D721Med (cell line): ENCODE results near the gene MAP7D3.

Experiments used
- DNase-seq: peaks from one replicate; pipeline ENCODE4 v3.0.0; 2011; ENCODE audit warnings: low spot score; ENCODE audit not compliant: insufficient read length
- FAIRE-seq: peaks from 2 replicates; lab custom pipeline; 2011; peaks lifted over from hg19 to GRCh38; lab: Jason Lieb, UNC
- TF ChIP-seq, protein P1 (sequence below): IDR thresholded peaks from 2 replicates; pipeline ENCODE4 v1.5.1; 2012; ENCODE audit warnings: mild to moderate bottlenecking, control low read depth; ENCODE audit not compliant: insufficient read depth; ENCODE audit errors: missing control alignments

The MAP7D3 gene

DNA sequence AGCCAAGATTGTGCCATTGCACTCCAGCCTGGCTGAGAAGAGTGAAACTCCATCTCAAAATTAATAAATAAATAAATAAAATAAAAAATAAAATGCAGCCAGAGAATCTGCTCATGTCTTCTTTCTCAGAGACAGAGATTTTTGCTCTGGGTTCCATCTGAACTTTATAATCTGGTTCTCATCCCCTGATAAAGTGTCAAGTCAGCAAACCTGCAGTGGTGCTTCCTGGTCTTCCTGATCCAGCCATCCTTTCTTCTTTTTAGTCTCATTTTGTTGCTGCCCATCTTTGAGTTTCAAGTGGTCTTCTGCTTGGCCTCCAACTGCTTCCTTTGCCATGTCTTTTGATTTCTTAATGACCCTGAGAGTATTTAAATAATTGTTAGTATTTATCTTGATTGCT is 24.1 kb downstream of the MAP7D3 start:
- DNase-seq, result no peak
- no peak for FAIRE-seq
- TF ChIP-seq, protein P1, sequence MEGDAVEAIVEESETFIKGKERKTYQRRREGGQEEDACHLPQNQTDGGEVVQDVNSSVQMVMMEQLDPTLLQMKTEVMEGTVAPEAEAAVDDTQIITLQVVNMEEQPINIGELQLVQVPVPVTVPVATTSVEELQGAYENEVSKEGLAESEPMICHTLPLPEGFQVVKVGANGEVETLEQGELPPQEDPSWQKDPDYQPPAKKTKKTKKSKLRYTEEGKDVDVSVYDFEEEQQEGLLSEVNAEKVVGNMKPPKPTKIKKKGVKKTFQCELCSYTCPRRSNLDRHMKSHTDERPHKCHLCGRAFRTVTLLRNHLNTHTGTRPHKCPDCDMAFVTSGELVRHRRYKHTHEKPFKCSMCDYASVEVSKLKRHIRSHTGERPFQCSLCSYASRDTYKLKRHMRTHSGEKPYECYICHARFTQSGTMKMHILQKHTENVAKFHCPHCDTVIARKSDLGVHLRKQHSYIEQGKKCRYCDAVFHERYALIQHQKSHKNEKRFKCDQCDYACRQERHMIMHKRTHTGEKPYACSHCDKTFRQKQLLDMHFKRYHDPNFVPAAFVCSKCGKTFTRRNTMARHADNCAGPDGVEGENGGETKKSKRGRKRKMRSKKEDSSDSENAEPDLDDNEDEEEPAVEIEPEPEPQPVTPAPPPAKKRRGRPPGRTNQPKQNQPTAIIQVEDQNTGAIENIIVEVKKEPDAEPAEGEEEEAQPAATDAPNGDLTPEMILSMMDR, result no peak

GRCh38 chrX:136221851-136222513 is 29.2 kb downstream of the MAP7D3 start:
- TF ChIP-seq, protein P1, result no peak
- no peak for FAIRE-seq

GRCh38 chrX:136220951-136221350 is 30.2 kb downstream of the MAP7D3 start:
- no peak for FAIRE-seq
- TF ChIP-seq, protein P1, result no peak
- no peak for DNase-seq

More at GRCh38 chrX:136221851-136222513, 29.2 kb downstream of the MAP7D3 start:
- no peak for DNase-seq

DNA sequence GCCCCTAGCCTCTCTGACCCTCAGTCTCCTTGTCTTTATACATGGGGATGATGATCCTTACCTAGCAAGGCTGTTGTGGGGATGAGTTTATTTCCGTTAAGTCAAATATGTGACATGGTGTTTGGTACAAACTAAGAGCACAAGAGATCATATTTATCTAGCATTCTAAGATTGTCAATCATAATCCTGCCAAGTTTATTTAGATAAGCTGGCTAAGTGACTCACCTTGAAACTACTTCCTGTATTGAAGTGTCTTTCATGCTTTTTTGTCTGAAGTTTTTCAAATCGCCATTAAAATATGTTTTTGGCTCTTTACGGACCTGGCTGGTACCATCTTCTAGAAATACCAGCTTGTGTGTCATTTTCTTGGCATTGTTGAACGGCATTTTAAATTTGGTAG is 30.7 kb downstream of the MAP7D3 start:
- no peak for DNase-seq
- no peak for FAIRE-seq
- TF ChIP-seq, protein P1, result no peak

DNA sequence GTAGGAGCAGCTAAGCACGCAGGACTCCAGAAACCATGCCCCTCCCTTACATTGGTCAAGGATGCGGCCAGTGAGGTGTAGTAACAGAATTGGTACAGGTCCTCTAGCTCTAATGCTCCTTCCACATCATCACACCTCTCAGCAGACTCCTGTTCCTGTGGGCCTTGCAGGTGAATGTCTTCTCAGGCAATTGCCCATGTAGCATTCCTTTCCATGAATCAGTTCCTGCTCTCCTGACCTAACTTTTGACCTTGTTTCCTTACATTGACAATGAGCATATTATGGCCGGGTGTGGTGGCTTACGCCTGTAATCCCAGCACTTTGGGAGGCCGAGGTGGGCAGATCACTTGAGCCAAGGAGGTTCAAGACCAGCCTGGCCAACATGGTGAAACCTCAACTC is 31.3 kb downstream of the MAP7D3 start:
- DNase-seq (no peak), FAIRE-seq (no peak)
- TF ChIP-seq, protein P1, result no peak

DNA sequence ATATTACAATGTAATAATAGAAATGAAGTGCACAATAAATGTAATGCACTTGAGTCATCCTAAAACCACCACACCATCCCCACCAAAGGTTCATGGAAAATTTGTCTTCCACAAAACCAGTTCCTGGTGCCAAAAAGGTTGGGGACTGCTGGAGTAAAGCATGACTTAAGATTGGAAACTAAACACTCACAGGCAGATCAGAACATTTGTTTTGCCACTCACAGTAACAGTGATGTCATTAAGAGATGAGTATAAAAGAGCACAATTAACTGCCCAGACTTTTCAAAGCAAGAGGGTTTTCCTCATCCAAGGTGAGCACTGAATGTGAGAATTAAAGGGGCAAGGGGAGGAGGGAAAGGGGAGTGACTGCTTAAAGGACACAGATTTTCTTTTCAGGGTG is 35.6 kb downstream of the MAP7D3 start:
- FAIRE-seq, result no peak
- TF ChIP-seq, protein P1, result no peak
- DNase-seq, result no peak

DNA sequence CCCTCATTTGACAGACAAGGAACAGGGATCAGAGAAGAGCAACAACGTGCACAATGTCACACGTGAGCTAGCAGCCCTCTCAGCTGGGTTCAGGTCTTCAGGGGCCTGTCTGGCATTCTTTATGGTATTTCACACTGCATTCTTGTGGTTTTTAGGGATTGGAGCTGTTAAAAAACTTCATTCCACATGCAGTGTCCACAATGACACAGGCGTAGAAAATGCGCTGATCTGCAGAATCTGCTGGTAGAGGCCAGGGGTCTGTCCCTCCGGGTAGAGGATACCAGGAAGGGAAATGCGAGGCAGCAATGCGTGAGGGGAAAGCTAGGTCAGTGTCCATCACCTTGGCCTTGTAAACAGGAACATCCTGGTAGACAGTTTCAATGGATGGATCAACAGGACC is 36.6 kb downstream of the MAP7D3 start:
- FAIRE-seq, result no peak
- TF ChIP-seq, protein P1, result no peak
- DNase-seq, result no peak
